Heart left ventricle (tissue), 13 donors: Measurements from ENCODE around the gene RAPGEF5.

Experiments used
- POLR2A ChIP-seq, 2 donors: fragments of 450-650 bp; IDR thresholded peaks; one replicate each; pipeline ENCODE4 v1.6.1; 2017; ENCODE audit warnings: antibody characterized with exemption in 2 of 2, mild to moderate bottlenecking in 2 of 2, moderate library complexity in 2 of 2
- TF ChIP-seq, protein P1 (sequence below), 12 donors: fragments of 200-600 bp; sonication (generic) in 4 of 12; IDR thresholded peaks; one replicate each; pipeline versions ENCODE4 v1.5.0 to v1.8.0; 2018 to 2022; ENCODE audit warnings: antibody characterized with exemption in 12 of 12, mild to moderate bottlenecking in 5 of 12
- donor health status: ischemic (EF 13 %, LVEDD 7.1; RV severe dilation, severe dysfunction).
- donor health status: DM: no; HTN: yes; CAD: no.
- donor health status: DM: no; HTN: no; CAD: no.
- donor health status: ischemic (EF 25% LVEDD 6.9; RV normal size, moderate dysfunction).
- donor health status: ischemic (EF 25% LVEDD 5.7; RV mildly dilated, moderate dysfunction).
- donor health status: ischemic (EF 35%, LVEDD 5.7; RV mildly dilated, moderate dysfunction).
- donor health status: nonischemic (EF 11% LVEDD 7.7; RV severe dilation, severe dysfunction).
- donor health status: DM: yes; HTN: yes; CAD: no.
- donor health status: PGD.
- donor health status: ischemic (EF 29% LVEDD 5.4; RV normal size, mild dysfunction).
- donor health status: nonischemic (EF 23%, LVEDD 6.1; RV moderate dilation, normal function).

DNA sequence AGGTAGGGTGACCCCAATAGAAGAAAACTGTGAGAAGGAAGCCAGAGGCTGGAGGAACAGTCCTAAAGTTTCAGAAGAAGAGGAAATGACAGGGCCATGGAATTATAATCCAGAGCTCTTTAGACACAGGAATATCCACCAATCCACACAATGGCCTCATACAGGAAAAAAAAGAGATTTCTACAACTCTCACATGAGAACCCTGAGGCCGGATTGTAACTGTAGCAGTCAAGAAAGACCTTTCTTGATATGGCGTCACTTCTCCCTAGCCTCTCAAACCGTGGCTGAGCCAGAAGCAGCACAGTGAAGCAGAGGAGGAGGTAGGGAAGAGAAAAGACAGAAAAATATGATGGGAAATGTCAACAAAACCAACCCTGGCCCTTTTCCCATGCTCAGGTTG is 76.9 kb downstream of the RAPGEF5 start:
- TF ChIP-seq, protein P1, sequence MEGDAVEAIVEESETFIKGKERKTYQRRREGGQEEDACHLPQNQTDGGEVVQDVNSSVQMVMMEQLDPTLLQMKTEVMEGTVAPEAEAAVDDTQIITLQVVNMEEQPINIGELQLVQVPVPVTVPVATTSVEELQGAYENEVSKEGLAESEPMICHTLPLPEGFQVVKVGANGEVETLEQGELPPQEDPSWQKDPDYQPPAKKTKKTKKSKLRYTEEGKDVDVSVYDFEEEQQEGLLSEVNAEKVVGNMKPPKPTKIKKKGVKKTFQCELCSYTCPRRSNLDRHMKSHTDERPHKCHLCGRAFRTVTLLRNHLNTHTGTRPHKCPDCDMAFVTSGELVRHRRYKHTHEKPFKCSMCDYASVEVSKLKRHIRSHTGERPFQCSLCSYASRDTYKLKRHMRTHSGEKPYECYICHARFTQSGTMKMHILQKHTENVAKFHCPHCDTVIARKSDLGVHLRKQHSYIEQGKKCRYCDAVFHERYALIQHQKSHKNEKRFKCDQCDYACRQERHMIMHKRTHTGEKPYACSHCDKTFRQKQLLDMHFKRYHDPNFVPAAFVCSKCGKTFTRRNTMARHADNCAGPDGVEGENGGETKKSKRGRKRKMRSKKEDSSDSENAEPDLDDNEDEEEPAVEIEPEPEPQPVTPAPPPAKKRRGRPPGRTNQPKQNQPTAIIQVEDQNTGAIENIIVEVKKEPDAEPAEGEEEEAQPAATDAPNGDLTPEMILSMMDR (IDR thresholded peaks at IDR 0.05), result no peak
- no peak for TF ChIP-seq POLR2A (IDR thresholded peaks at IDR 0.05)
